Measurements from ENCODE around the gene CRHR2. TPM values are rescaled to one million over a fixed set of nuclear protein-coding genes. Genes with fewer than 3 reads are reported as not detected.

Gene CRHR2
- total RNA-seq, 3 donors from 2014 or later, result not detected

DNA sequence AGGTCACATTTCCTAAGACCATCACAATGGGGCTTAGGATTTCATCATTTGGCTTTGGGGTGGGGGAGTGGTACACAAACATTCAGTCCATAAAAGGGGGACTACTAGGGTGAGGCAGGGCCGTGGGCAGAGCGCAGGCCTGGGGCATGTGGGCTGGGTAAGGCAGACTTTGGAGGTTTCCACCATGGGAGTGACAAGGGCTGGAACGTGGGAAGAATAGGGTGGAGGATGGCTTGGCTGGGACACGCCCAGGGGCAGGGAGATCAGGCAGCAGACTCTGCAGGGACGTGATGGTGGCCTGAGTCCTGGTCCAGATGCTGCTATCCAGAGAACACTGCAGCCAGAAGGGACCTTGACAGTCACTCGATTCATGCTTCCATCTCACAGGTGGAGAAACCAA lies 24.7 kb upstream of the CRHR2 start:
- ATAC-seq (no peak), DNase-seq (no peak)
- intact Hi-C loops (cut with DNase I, micrococcal nuclease), result no loop called here

DNA sequence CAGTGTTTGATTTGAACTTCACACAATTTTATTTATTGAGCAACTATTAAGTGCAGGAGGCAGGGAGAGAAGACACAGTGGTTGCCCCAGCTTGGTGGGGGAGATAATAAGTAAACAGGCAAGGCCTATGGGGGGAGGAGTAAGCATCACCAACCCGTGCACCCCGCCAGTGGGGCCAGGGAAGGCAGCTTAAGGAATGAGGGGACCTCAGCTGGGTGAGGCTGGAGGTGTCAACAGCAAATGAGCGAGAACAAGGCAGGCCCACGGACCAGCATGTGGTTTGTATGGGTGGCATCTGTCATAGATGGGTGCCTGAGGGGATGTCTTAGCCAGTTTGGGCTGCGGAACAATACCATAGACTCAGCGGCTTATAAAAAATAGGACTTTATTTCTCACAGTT lies 24.1 kb upstream of the CRHR2 start:
- no peaks in the 10 kb centered on the region for H3K36me3 ChIP-seq (ENCODE audit: low read depth)
- H3K4me1 ChIP-seq (ENCODE audit: low read depth), result no peaks in the 10 kb centered on the region
- no peak for DNase-seq
- TF ChIP-seq, protein P1, sequence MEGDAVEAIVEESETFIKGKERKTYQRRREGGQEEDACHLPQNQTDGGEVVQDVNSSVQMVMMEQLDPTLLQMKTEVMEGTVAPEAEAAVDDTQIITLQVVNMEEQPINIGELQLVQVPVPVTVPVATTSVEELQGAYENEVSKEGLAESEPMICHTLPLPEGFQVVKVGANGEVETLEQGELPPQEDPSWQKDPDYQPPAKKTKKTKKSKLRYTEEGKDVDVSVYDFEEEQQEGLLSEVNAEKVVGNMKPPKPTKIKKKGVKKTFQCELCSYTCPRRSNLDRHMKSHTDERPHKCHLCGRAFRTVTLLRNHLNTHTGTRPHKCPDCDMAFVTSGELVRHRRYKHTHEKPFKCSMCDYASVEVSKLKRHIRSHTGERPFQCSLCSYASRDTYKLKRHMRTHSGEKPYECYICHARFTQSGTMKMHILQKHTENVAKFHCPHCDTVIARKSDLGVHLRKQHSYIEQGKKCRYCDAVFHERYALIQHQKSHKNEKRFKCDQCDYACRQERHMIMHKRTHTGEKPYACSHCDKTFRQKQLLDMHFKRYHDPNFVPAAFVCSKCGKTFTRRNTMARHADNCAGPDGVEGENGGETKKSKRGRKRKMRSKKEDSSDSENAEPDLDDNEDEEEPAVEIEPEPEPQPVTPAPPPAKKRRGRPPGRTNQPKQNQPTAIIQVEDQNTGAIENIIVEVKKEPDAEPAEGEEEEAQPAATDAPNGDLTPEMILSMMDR (IDR thresholded peaks at IDR 0.05), result no peak
- ATAC-seq, result no peak
- H3K9me3 ChIP-seq, result no peaks in the 10 kb centered on the region
- intact Hi-C loops (cut with DNase I, micrococcal nuclease), result no loop called here
- H3K4me3 ChIP-seq, result no peak overlapping the region

More for the DNA sequence above, 24.7 kb upstream of the CRHR2 start:
- Histone ChIP-seq H3K36me3 (ENCODE audit: low read depth) (no peaks in the 10 kb centered on the region), H3K4me1 (ENCODE audit: low read depth) (no peaks in the 10 kb centered on the region), H3K9me3 (no peaks in the 10 kb centered on the region), H3K4me3 (no peak overlapping the region)
- TF ChIP-seq, protein P1 (IDR thresholded peaks at IDR 0.05), result no peak

DNA sequence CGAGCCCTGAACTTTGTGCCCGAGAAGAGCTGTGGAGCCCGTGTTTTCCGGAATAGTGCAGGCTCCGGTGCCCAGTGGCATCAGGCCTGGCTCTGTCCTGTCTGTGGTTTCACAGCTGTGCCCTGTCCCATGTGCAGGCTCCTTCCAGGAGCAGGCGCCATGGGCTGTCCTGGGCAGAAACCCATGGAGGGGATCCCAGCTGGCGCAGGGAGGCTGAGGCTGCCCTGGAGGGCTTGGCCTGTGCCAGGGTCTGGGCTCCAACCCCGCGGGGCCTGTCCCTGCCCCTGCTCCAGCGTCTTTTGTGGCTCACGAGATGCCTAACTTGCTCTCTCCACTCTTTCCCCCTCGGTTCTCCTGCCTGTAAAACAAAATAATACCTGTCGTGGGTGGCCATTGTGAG lies 23.3 kb upstream of the CRHR2 start:
- TF ChIP-seq, protein P1 (IDR thresholded peaks at IDR 0.05), result no peak
- no peak for ATAC-seq
- no peak for DNase-seq
- Histone ChIP-seq H3K9me3 (no peaks in the 10 kb centered on the region), H3K4me3 (no peak overlapping the region), H3K36me3 (ENCODE audit: low read depth) (no peaks in the 10 kb centered on the region), H3K4me1 (ENCODE audit: low read depth) (no peaks in the 10 kb centered on the region)
- intact Hi-C loops (cut with DNase I, micrococcal nuclease), result no loop called here

DNA sequence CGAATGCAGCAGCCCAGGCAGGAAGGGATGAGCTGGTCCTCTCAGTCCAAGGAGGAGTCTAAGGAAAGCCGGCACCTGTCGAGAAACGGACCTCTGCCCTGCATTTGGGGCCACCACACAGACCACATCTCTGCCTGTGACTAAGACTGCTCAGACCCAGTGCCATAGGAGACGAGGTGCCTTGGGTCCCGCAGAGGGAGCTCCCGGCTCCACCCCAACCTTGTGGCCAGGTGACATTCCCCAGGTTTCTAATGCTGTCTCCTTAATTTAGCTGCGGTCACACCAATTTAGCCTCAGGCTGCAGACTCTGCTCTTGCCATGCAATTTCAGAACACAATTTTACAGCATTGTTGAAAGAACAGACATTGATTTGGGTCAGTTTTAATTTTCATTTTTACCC lies 22.8 kb upstream of the CRHR2 start:
- DNase-seq, result no peak
- no peaks in the 10 kb centered on the region for H3K9me3 ChIP-seq
- ATAC-seq, result no peak
- no peak overlapping the region for H3K4me3 ChIP-seq
- intact Hi-C loops (cut with DNase I, micrococcal nuclease), result no loop called here
- TF ChIP-seq, protein P1 (IDR thresholded peaks at IDR 0.05), result no peak
- no peaks in the 10 kb centered on the region for H3K36me3 ChIP-seq (ENCODE audit: low read depth)
- no peaks in the 10 kb centered on the region for H3K4me1 ChIP-seq (ENCODE audit: low read depth)

DNA sequence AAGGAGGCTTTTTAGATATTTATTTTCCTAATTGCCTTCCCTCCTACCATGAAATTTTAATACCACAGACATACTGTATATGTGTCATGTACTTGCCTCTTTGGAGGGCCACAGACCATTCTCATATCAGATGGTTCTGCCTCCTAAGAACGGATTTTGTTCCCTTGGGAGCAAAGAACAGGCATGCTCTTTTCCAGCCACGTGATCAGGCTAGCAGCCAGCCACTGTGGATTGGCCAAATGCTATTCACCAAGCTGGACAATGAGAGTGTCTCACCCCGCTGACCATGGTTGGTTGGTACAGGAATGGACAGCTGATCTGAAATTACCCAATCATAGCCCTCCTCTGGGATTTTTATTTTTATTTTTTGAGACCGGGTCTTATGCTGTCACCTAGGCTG lies 21.5 kb upstream of the CRHR2 start:
- no peak overlapping the region for H3K4me3 ChIP-seq
- intact Hi-C loops (cut with DNase I, micrococcal nuclease), result no loop called here
- no peak for DNase-seq
- TF ChIP-seq, protein P1 (IDR thresholded peaks at IDR 0.05), result no peak
- no peak for ATAC-seq
- H3K36me3 ChIP-seq (ENCODE audit: low read depth), result no peaks in the 10 kb centered on the region
- no peaks in the 10 kb centered on the region for H3K4me1 ChIP-seq (ENCODE audit: low read depth)
- H3K9me3 ChIP-seq, result no peaks in the 10 kb centered on the region

DNA sequence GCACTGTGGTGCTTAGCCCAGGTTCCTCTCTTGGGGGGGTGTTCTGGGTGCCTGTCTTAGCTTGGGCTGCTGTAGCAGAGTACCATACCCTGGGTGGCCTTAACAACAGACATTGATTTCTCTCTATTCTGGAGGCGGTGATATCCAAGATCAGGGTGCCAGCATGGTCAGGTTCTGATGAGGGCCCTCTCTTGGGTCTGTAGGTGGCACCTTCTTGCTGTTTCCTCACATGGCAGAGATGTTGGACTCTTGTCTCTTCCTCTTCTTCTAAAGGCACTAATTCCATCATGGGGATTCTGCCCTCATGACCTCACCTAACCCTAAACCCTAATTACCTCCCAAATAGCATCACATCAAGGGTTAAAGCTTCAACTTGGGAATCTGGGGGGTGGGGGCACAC lies 19.9 kb upstream of the CRHR2 start:
- Histone ChIP-seq H3K9me3 (no peaks in the 10 kb centered on the region), H3K36me3 (ENCODE audit: low read depth) (no peaks in the 10 kb centered on the region), H3K4me1 (ENCODE audit: low read depth) (peaks cover 6% of the 10 kb centered on the region), H3K4me3 (no peak overlapping the region)
- intact Hi-C loops (cut with DNase I, micrococcal nuclease), result no loop called here
- peak; percentile 26 for ATAC-seq
- TF ChIP-seq, protein P1 (IDR thresholded peaks at IDR 0.05), result no peak
- no peak for DNase-seq
